ENCODE results near the gene EYA2. TPM values are rescaled to one million over a fixed set of nuclear protein-coding genes. Genes with fewer than 3 reads are reported as not detected.

EYA2 gene
- total RNA-seq, 1 experiment from 2014 or later: not detected

GRCh38 chr20:47235111-47235510 lies 340.5 kb downstream of the EYA2 start:
- no TSS peak for BruUV-seq (replicated peaks)
- no peaks in the 10 kb centered on the region for H3K9me3 Mint-ChIP-seq (ENCODE audit: unreplicated experiment)

DNA sequence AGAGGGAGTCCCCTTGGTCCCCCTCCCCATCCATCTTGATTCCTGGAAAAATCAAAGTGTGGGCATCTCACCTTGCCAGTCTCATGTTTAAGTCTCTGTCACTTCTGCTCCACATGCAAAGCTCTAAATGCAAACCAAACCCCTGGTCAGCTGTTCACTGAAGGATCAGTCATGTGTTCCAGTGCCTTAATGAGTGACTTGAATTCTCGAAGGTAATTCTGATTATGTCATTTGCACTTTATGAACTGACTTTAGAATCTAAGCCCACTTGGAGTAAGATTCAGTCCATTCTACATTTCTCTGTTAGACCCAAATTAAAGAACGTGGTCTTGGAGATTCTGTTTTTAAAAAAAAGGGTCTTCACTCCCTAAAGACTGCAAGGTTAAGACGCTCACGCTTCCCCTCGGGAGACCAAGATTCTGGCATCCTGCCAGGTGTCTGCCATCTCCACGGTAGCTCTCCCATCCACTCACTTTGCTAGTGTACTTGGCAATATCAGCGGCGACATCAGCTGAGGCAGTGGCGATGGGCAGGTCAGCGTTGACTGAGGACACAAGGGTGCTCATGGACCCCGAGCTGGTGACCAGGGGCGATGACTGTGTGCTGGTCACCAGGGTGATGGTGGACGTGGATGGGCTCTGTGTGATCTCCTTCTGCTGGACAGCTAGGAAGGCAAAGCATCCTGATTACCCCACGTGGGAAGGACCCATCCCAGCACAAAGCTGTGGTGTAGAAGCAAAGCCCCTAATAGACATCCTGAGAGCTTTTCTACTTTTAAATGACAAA lies 341.4 kb downstream of the EYA2 start:
- peaks cover 5% of the 10 kb centered on the region for H3K4me1 Mint-ChIP-seq (ENCODE audit: insufficient read depth, unreplicated experiment)
- BruUV-seq (replicated peaks): no TSS peak
- peak overlapping the region; percentile 51 for H3K27ac Mint-ChIP-seq (ENCODE audit: low read depth, unreplicated experiment)
- intact Hi-C loops (cut with micrococcal nuclease): no loop called here
- no peak for TF ChIP-seq CTCF (IDR thresholded peaks at IDR 0.05; ENCODE audit: unreplicated experiment)
- H3K9me3 Mint-ChIP-seq (ENCODE audit: unreplicated experiment): no peaks in the 10 kb centered on the region
- H3K4me3 Mint-ChIP-seq (ENCODE audit: unreplicated experiment): no peak overlapping the region
- H3K27me3 Mint-ChIP-seq (ENCODE audit: insufficient read depth, unreplicated experiment): no peaks in the 10 kb centered on the region
- no peak for DNase-seq (ENCODE audit: unreplicated experiment)
- POLR2A ChIA-PET: interaction anchor here (0.7 to 2.0 kb wide), 5 partner anchors 9 to 148 kb away, joined by 3 to 5 read pairs (median 3); partner anchors contain the start of gene ZMYND8
- CTCF ChIA-PET: interaction anchor here (0.6 to 1.3 kb wide), 9 partner anchors 7 to 461 kb away, joined by 3 to 6 read pairs (median 3); no protein-coding TSS in a partner anchor
- peaks cover 100% of the 10 kb centered on the region for H3K36me3 Mint-ChIP-seq (ENCODE audit: insufficient read depth, unreplicated experiment)

More at GRCh38 chr20:47235111-47235510, 340.5 kb downstream of the EYA2 start:
- H3K27me3 Mint-ChIP-seq (ENCODE audit: insufficient read depth, unreplicated experiment): no peaks in the 10 kb centered on the region
- intact Hi-C loops (cut with micrococcal nuclease): no loop called here
- H3K27ac Mint-ChIP-seq (ENCODE audit: low read depth, unreplicated experiment): no peak overlapping the region
- H3K4me1 Mint-ChIP-seq (ENCODE audit: insufficient read depth, unreplicated experiment): peaks cover 5% of the 10 kb centered on the region
- TF ChIP-seq CTCF (IDR thresholded peaks at IDR 0.05; ENCODE audit: unreplicated experiment): no peak
- CTCF ChIA-PET: interaction anchor here (0.6 to 3.3 kb wide), 6 partner anchors 13 to 957 kb away, joined by 3 to 17 read pairs (median 5); no protein-coding TSS in a partner anchor
- peaks cover 100% of the 10 kb centered on the region for H3K36me3 Mint-ChIP-seq (ENCODE audit: insufficient read depth, unreplicated experiment)
- no peak overlapping the region for H3K4me3 Mint-ChIP-seq (ENCODE audit: unreplicated experiment)
- DNase-seq (ENCODE audit: unreplicated experiment): no peak
- POLR2A ChIA-PET: interaction anchor here (0.6 kb wide), 1 partner anchor 613 kb away, joined by 3 read pairs; no protein-coding TSS in a partner anchor

GRCh38 chr20:47236639-47236900 lies 341.9 kb downstream of the EYA2 start:
- no peaks in the 10 kb centered on the region for H3K27me3 Mint-ChIP-seq (ENCODE audit: insufficient read depth, unreplicated experiment)
- ChIA-PET POLR2A (interaction anchor here (0.7 to 2.0 kb wide), 5 partner anchors 9 to 148 kb away, joined by 3 to 5 read pairs (median 3); partner anchors contain the start of gene ZMYND8), CTCF (interaction anchor here (0.6 to 1.3 kb wide), 10 partner anchors 8 to 462 kb away, joined by 3 to 6 read pairs (median 3); no protein-coding TSS in a partner anchor)
- intact Hi-C loops (cut with micrococcal nuclease): no loop called here
- peaks cover 100% of the 10 kb centered on the region for H3K36me3 Mint-ChIP-seq (ENCODE audit: insufficient read depth, unreplicated experiment)
- no TSS peak for BruUV-seq (replicated peaks)
- H3K4me1 Mint-ChIP-seq (ENCODE audit: insufficient read depth, unreplicated experiment): peaks cover 5% of the 10 kb centered on the region
- H3K4me3 Mint-ChIP-seq (ENCODE audit: unreplicated experiment): no peak overlapping the region
- TF ChIP-seq CTCF (IDR thresholded peaks at IDR 0.05; ENCODE audit: unreplicated experiment): no peak
- H3K27ac Mint-ChIP-seq (ENCODE audit: low read depth, unreplicated experiment): peak overlapping the region; percentile 51
- H3K9me3 Mint-ChIP-seq (ENCODE audit: unreplicated experiment): no peaks in the 10 kb centered on the region
- no peak for DNase-seq (ENCODE audit: unreplicated experiment)

GRCh38 chr20:47237715-47238114 lies 343.1 kb downstream of the EYA2 start:
- Mint-ChIP-seq H3K27me3 (ENCODE audit: insufficient read depth, unreplicated experiment) (no peaks in the 10 kb centered on the region), H3K4me1 (ENCODE audit: insufficient read depth, unreplicated experiment) (peaks cover 5% of the 10 kb centered on the region), H3K4me3 (ENCODE audit: unreplicated experiment) (no peak overlapping the region), H3K27ac (ENCODE audit: low read depth, unreplicated experiment) (peak overlapping the region; percentile 39), H3K36me3 (ENCODE audit: insufficient read depth, unreplicated experiment) (peaks cover 100% of the 10 kb centered on the region), H3K9me3 (ENCODE audit: unreplicated experiment) (no peaks in the 10 kb centered on the region)
- ChIA-PET POLR2A (no interaction called here), CTCF (no interaction called here)
- DNase-seq (ENCODE audit: unreplicated experiment): no peak
- intact Hi-C loops (cut with micrococcal nuclease): no loop called here
- no TSS peak for BruUV-seq (replicated peaks)
- TF ChIP-seq CTCF (IDR thresholded peaks at IDR 0.05; ENCODE audit: unreplicated experiment): no peak

Small RNA genes within 50 kb of the gene (microRNA-seq; reads per million reads assigned to microRNA genes)
- gene MIR3616: not detected

Other genes with a start within 250 kb of the EYA2 start
- gene SLC13A3, start 243.4 kb upstream of the EYA2 start, total RNA-seq (2022): not detected in 2 replicates
- gene TP53RK, start 205.4 kb upstream of the EYA2 start, total RNA-seq (2022): 11.0 and 16.2 TPM in 2 replicates
- gene SLC2A10, start 185.2 kb upstream of the EYA2 start, total RNA-seq (2022): not detected in 2 replicates

Measured in MCF 10A (cell line).